CD8-positive, alpha-beta memory T cell (primary cell): ENCODE data around the gene SPATA3. TPM values are rescaled to one million over a fixed set of nuclear protein-coding genes. Genes with fewer than 3 reads are reported as not detected.

Source experiments
- CTCF ChIA-PET: fragments of 350-600 bp; sonication (Branson Sonifier 250); formaldehyde crosslinking; loops from one replicate; lab custom pipeline; 2021; ENCODE audit warnings: antibody characterized with exemption; lab: Charles Lee
- POLR2A ChIA-PET: fragments of 350-600 bp; sonication (Branson Sonifier 250); formaldehyde crosslinking; loops from one replicate; lab custom pipeline; 2021; ENCODE audit warnings: antibody characterized with exemption; lab: Charles Lee
- DNase-seq, 5 donors: peaks; one replicate each; pipeline versions ENCODE4 v3.0.0 to v3.0.0-alpha.2; 2020 to 2022; ENCODE audit warnings: mixed read lengths in 1 of 5
- H3K27ac ChIP-seq: one replicate; pipeline ENCODE4 v1.7.0; 2013; ENCODE audit warnings: low read depth, mild to moderate bottlenecking, low read length, moderate library complexity
- H3K27me3 ChIP-seq: 2 replicates; pipeline ENCODE4 v1.7.0; 2013; ENCODE audit warnings: low read length, mild to moderate bottlenecking; ENCODE audit not compliant: insufficient read depth, poor library complexity, severe bottlenecking
- H3K36me3 ChIP-seq: 2 replicates; pipeline ENCODE4 v1.7.0; 2013; ENCODE audit warnings: mild to moderate bottlenecking, low read length, moderate library complexity; ENCODE audit not compliant: insufficient read depth
- H3K4me1 ChIP-seq: 2 replicates; pipeline ENCODE4 v1.7.0; 2013; ENCODE audit warnings: mild to moderate bottlenecking, low read length, moderate library complexity; ENCODE audit not compliant: insufficient read depth
- H3K4me3 ChIP-seq: 2 replicates; pipeline ENCODE4 v1.7.0; 2013; ENCODE audit warnings: mild to moderate bottlenecking, low read length
- H3K9me3 ChIP-seq: 2 replicates; pipeline ENCODE4 v1.7.0; 2013; ENCODE audit warnings: mild to moderate bottlenecking, low read length
- H3K27ac Mint-ChIP-seq, 8 donors: one replicate each; pipeline ENCODE4 v1.8.0; 2020 to 2021; ENCODE audit warnings: mixed read lengths in 8 of 8, mild to moderate bottlenecking in 6 of 8, inconsistent platforms in 3 of 8, moderate library complexity in 3 of 8
- H3K27me3 Mint-ChIP-seq, 2 donors: one replicate each; pipeline ENCODE4 v1.8.0; 2020 to 2021; ENCODE audit warnings: mixed read lengths in 2 of 2, mild to moderate bottlenecking in 1 of 2, moderate library complexity in 1 of 2
- H3K36me3 Mint-ChIP-seq, 3 donors: one replicate each; pipeline ENCODE4 v1.8.0; 2020 to 2021; ENCODE audit warnings: mixed read lengths in 3 of 3, inconsistent platforms in 1 of 3, mild to moderate bottlenecking in 1 of 3
- H3K4me1 Mint-ChIP-seq, 3 donors: one replicate each; pipeline ENCODE4 v1.8.0; 2020 to 2021; ENCODE audit warnings: mixed read lengths in 3 of 3, inconsistent platforms in 1 of 3, mild to moderate bottlenecking in 1 of 3
- H3K4me3 Mint-ChIP-seq, 7 donors: one replicate each; pipeline ENCODE4 v1.8.0; 2020 to 2021; ENCODE audit warnings: mixed read lengths in 7 of 7, mild to moderate bottlenecking in 6 of 7, moderate library complexity in 4 of 7, inconsistent platforms in 2 of 7
- H3K9me3 Mint-ChIP-seq, 5 donors: one replicate each; pipeline ENCODE4 v1.8.0; 2020 to 2022; ENCODE audit warnings: mixed read lengths in 5 of 5, mild to moderate bottlenecking in 3 of 5, moderate library complexity in 2 of 5, inconsistent platforms in 1 of 5
- polyA plus RNA-seq: library from polyadenylated mRNA; unstranded; fragments of 300-500 nt; fragmentation: Illumina TruSeq; gene quantifications from one replicate; pipeline ENCODE4 v1.2.3, GENCODE V29; 2021
- total RNA-seq, 2 experiments: library from RNA; stranded (reverse); gene quantifications; one replicate each; pipeline ENCODE4 v1.2.3, GENCODE V29; 2021

SPATA3 gene
- total and polyA plus RNA-seq, 3 experiments from 2014 or later = 0.24 TPM; not detected in 2

GRCh38 chr2:230987137-230988020 is 8.5 kb upstream of the SPATA3 start:
- H3K4me3 Mint-ChIP-seq = peak overlapping the region in 6 of 7 donors; percentile 38 to 79 (median 58)
- Histone ChIP-seq H3K27ac (no peak overlapping the region), H3K4me3 (peak overlapping the region; percentile 62), H3K27me3 (no peaks in the 10 kb centered on the region), H3K36me3 (no peaks in the 10 kb centered on the region), H3K9me3 (no peaks in the 10 kb centered on the region), H3K4me1 (peaks cover 9% of the 10 kb centered on the region)
- no peaks in the 10 kb centered on the region for H3K9me3 Mint-ChIP-seq
- H3K27me3 Mint-ChIP-seq = peaks cover 9 to 12% of the 10 kb centered on the region in 2 donors
- peak; percentile 65 to 80 (median 75) for DNase-seq
- POLR2A ChIA-PET = interaction anchor here (0.9 kb wide), 1 partner anchor 63 kb away, joined by 4 read pairs; the partner anchor contains the start of gene GPR55
- peaks cover 3 to 40% (median 25%) of the 10 kb centered on the region in 3 donors for H3K4me1 Mint-ChIP-seq
- peak overlapping the region in 3 of 8 donors; percentile 15 to 68 (median 17) for H3K27ac Mint-ChIP-seq
- peaks cover 0 to 1% (median 0%) of the 10 kb centered on the region in 3 donors for H3K36me3 Mint-ChIP-seq
- CTCF ChIA-PET = interaction anchor here (0.6 to 10.0 kb wide), 42 partner anchors 10 to 171 kb away, joined by 3 to 129 read pairs (median 4); partner anchors contain the start of genes GPR55 and ITM2C

- Mint-ChIP-seq H3K27me3 (peaks cover 20 to 32% of the 10 kb centered on the region in 2 donors), H3K4me3 (no peak overlapping the region), H3K36me3 (no peaks in the 10 kb centered on the region), H3K9me3 (no peaks in the 10 kb centered on the region), H3K4me1 (peaks cover 2 to 22% (median 14%) of the 10 kb centered on the region in 3 donors), H3K27ac (no peak overlapping the region)
- no peak for DNase-seq
- Histone ChIP-seq H3K36me3 (no peaks in the 10 kb centered on the region), H3K9me3 (no peaks in the 10 kb centered on the region), H3K4me1 (peaks cover 6% of the 10 kb centered on the region), H3K27ac (no peak overlapping the region), H3K27me3 (no peaks in the 10 kb centered on the region), H3K4me3 (no peak overlapping the region)
- CTCF ChIA-PET = interaction anchor here (0.9 to 10.0 kb wide), 6 partner anchors 64 to 172 kb away, joined by 3 to 129 read pairs (median 34); partner anchors contain the start of genes GPR55 and ITM2C
- POLR2A ChIA-PET = no interaction called here
Observed at GRCh38 chr2:230989731-230990130, 6.2 kb upstream of the SPATA3 start.

- DNase-seq = no peak
- POLR2A ChIA-PET = no interaction called here
- Mint-ChIP-seq H3K27ac (no peak overlapping the region), H3K4me1 (peaks cover 2 to 16% (median 9%) of the 10 kb centered on the region in 3 donors), H3K27me3 (peaks cover 20 to 36% of the 10 kb centered on the region in 2 donors), H3K9me3 (no peaks in the 10 kb centered on the region), H3K4me3 (no peak overlapping the region), H3K36me3 (no peaks in the 10 kb centered on the region)
- Histone ChIP-seq H3K4me3 (no peak overlapping the region), H3K27me3 (no peaks in the 10 kb centered on the region), H3K4me1 (peaks cover 5% of the 10 kb centered on the region), H3K36me3 (no peaks in the 10 kb centered on the region), H3K9me3 (no peaks in the 10 kb centered on the region), H3K27ac (no peak overlapping the region)
- CTCF ChIA-PET = interaction anchor here (1.1 to 10.0 kb wide), 4 partner anchors 65 to 167 kb away, joined by 3 to 129 read pairs (median 72); partner anchors contain the start of genes GPR55 and ITM2C
Observed at GRCh38 chr2:230990131-230990898, 5.6 kb upstream of the SPATA3 start.

GRCh38 chr2:230990899-230991150 is 5.1 kb upstream of the SPATA3 start:
- Mint-ChIP-seq H3K4me3 (no peak overlapping the region), H3K4me1 (peaks cover 2 to 11% (median 5%) of the 10 kb centered on the region in 3 donors), H3K36me3 (no peaks in the 10 kb centered on the region), H3K9me3 (no peaks in the 10 kb centered on the region), H3K27me3 (peaks cover 20 to 39% of the 10 kb centered on the region in 2 donors), H3K27ac (no peak overlapping the region)
- ChIA-PET POLR2A (no interaction called here), CTCF (interaction anchor here (4.9 to 10.0 kb wide), 3 partner anchors 65 to 168 kb away, joined by 65 to 129 read pairs (median 79); partner anchors contain the start of gene GPR55)
- Histone ChIP-seq H3K36me3 (no peaks in the 10 kb centered on the region), H3K27me3 (no peaks in the 10 kb centered on the region), H3K27ac (no peak overlapping the region), H3K9me3 (no peaks in the 10 kb centered on the region), H3K4me1 (peaks cover 5% of the 10 kb centered on the region), H3K4me3 (no peak overlapping the region)
- no peak for DNase-seq

GRCh38 chr2:230991598-230991997 is 4.3 kb upstream of the SPATA3 start:
- H3K4me1 Mint-ChIP-seq = peaks cover 2 to 10% (median 5%) of the 10 kb centered on the region in 3 donors
- H3K4me3 Mint-ChIP-seq = no peak overlapping the region
- no peaks in the 10 kb centered on the region for H3K9me3 Mint-ChIP-seq
- H3K36me3 Mint-ChIP-seq = no peaks in the 10 kb centered on the region
- H3K27ac Mint-ChIP-seq = no peak overlapping the region
- Histone ChIP-seq H3K9me3 (no peaks in the 10 kb centered on the region), H3K27ac (no peak overlapping the region), H3K27me3 (no peaks in the 10 kb centered on the region), H3K4me1 (peaks cover 5% of the 10 kb centered on the region), H3K36me3 (no peaks in the 10 kb centered on the region), H3K4me3 (no peak overlapping the region)
- H3K27me3 Mint-ChIP-seq = peaks cover 27 to 43% of the 10 kb centered on the region in 2 donors
- DNase-seq = no peak
- ChIA-PET POLR2A (no interaction called here), CTCF (interaction anchor here (0.7 to 5.9 kb wide), 2 partner anchors 66 to 89 kb away, joined by 3 to 79 read pairs; partner anchors contain the start of gene GPR55)

GRCh38 chr2:230996661-230997060 is 740 bp downstream of the SPATA3 start:
- Histone ChIP-seq H3K27me3 (peaks cover 7% of the 10 kb centered on the region), H3K36me3 (no peaks in the 10 kb centered on the region), H3K4me3 (no peak overlapping the region), H3K27ac (no peak overlapping the region), H3K9me3 (no peaks in the 10 kb centered on the region), H3K4me1 (no peaks in the 10 kb centered on the region)
- Mint-ChIP-seq H3K36me3 (peaks cover 0 to 4% (median 2%) of the 10 kb centered on the region in 3 donors), H3K4me1 (no peaks in the 10 kb centered on the region), H3K4me3 (no peak overlapping the region), H3K9me3 (peaks cover 0 to 6% (median 0%) of the 10 kb centered on the region in 5 donors), H3K27me3 (peaks cover 44 to 81% of the 10 kb centered on the region in 2 donors), H3K27ac (no peak overlapping the region)
- CTCF ChIA-PET = interaction anchor here (1.5 kb wide), 1 partner anchor 9 kb away, joined by 3 read pairs; no protein-coding TSS in a partner anchor
- no peak for DNase-seq
- POLR2A ChIA-PET = no interaction called here

- no peak overlapping the region for H3K4me3 Mint-ChIP-seq
- no peaks in the 10 kb centered on the region for H3K9me3 ChIP-seq
- H3K27me3 Mint-ChIP-seq = peaks cover 41 to 75% of the 10 kb centered on the region in 2 donors
Observed at GRCh38 chr2:230998882-230999281, 3.0 kb downstream of the SPATA3 start.

More at GRCh38 chr2:230998882-230999281, 3.0 kb downstream of the SPATA3 start:
- Mint-ChIP-seq H3K4me1 (no peaks in the 10 kb centered on the region), H3K36me3 (peaks cover 0 to 7% (median 2%) of the 10 kb centered on the region in 3 donors), H3K9me3 (peaks cover 0 to 6% (median 0%) of the 10 kb centered on the region in 5 donors), H3K27ac (no peak overlapping the region)
- ChIA-PET CTCF (interaction anchor here (1.4 kb wide), 1 partner anchor 12 kb away, joined by 4 read pairs; no protein-coding TSS in a partner anchor), POLR2A (no interaction called here)
- no peak for DNase-seq
- H3K4me3 ChIP-seq = no peak overlapping the region
- no peak overlapping the region for H3K27ac ChIP-seq
- no peaks in the 10 kb centered on the region for H3K4me1 ChIP-seq
- peaks cover 7% of the 10 kb centered on the region for H3K27me3 ChIP-seq
- no peaks in the 10 kb centered on the region for H3K36me3 ChIP-seq
